PC-9 (cell line): ENCODE measurements around the gene SPATA21.

ENCODE experiments used
- EZH2 ChIP-seq: fragments of 200-600 bp; sonication (generic); IDR thresholded peaks from 2 replicates; pipeline ENCODE4 v1.8.0; 2017; ENCODE audit warnings: antibody characterized with exemption, low read depth
- TF ChIP-seq, protein P1 (sequence below): fragments of 200-600 bp; sonication (generic); conservative IDR thresholded peaks from 2 replicates; pipeline ENCODE4 v1.6.1; 2017; ENCODE audit warnings: mixed run types, antibody characterized with exemption, mild to moderate bottlenecking, moderate library complexity

DNA sequence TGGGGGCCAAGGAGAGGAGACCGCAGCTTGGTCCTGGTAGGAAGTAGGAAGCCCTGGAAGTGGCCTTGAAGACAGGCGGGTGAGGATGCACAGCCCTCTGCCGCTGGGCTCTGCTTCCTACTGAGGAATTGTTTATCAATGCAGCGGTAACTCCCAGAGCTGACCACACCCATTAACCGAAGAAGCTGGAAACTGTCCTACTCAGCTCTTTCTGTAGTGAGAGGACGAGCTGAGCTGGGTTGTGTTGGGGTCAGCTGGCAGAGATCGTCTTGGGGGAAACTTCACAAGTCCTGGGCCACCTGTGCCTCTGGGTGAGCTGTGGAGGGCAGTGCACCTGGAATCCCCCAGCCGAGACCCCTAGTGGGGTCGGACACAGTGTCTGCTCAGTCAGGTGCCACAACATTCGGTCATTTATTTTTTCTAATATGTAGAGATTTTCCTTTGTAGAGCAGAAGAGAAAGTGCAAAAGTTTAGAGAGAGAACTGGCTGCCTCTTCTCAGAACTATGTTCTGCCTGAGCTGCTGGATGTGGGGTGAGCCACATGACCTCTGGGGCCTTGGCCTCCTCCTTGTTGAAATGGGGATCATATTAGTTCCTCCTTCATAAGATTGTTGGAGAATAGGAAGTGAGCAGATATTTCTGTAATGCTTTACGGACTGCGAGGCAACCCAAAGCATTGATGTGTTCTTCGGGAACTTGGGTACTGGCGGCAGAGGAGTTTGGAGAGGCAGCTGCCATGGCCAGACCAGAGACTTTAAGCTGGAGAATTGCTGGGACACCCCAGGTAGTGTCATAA lies 6.9 kb upstream of the SPATA21 start:
- TF ChIP-seq, protein P1, sequence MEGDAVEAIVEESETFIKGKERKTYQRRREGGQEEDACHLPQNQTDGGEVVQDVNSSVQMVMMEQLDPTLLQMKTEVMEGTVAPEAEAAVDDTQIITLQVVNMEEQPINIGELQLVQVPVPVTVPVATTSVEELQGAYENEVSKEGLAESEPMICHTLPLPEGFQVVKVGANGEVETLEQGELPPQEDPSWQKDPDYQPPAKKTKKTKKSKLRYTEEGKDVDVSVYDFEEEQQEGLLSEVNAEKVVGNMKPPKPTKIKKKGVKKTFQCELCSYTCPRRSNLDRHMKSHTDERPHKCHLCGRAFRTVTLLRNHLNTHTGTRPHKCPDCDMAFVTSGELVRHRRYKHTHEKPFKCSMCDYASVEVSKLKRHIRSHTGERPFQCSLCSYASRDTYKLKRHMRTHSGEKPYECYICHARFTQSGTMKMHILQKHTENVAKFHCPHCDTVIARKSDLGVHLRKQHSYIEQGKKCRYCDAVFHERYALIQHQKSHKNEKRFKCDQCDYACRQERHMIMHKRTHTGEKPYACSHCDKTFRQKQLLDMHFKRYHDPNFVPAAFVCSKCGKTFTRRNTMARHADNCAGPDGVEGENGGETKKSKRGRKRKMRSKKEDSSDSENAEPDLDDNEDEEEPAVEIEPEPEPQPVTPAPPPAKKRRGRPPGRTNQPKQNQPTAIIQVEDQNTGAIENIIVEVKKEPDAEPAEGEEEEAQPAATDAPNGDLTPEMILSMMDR, result no peak
- no peak for TF ChIP-seq EZH2
